ENCODE results near the gene COQ8A. TPM values are rescaled to one million over a fixed set of nuclear protein-coding genes. Genes with fewer than 3 reads are reported as not detected.

The COQ8A gene
- total RNA-seq, 1 experiment from 2014 or later: 35.3 TPM

DNA sequence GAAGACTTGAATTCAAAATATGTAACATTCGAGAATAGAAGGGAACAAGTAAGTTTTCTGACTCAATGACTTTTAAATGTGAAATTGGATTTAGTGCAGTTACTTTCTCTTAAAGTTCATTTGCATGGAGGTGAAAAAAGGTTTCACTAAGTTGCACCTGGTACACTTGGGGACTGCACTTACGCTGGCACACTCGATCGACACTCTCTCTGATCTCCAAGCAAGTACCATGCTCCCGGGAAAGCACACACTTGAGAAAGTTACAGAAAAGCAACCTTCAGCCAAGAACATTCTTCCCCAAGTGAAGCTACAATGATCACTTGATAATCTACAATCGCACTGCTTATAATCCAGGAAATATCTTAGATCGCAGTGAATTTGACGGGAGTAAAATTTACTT, 63.1 kb downstream of the COQ8A start (continued):
- TF ChIP-seq CBX3 (IDR thresholded peaks at IDR 0.05; ENCODE audit: low read depth): no peak
- TF ChIP-seq SRF (IDR thresholded peaks at IDR 0.05; ENCODE audit: low read depth): no peak
- TF ChIP-seq, protein P1, sequence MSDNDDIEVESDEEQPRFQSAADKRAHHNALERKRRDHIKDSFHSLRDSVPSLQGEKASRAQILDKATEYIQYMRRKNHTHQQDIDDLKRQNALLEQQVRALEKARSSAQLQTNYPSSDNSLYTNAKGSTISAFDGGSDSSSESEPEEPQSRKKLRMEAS (IDR thresholded peaks at IDR 0.05): no peak
- TF ChIP-seq POLR2AphosphoS5 (IDR thresholded peaks at IDR 0.05; ENCODE audit: low read depth, low read length): no peak
- TF ChIP-seq ZNF274 (IDR thresholded peaks at IDR 0.05; ENCODE audit: low read depth, low read length): no peak
- no peak for TF ChIP-seq FOSL1 (IDR thresholded peaks at IDR 0.05; ENCODE audit: low read depth)
- no peak for TF ChIP-seq ZFX (IDR thresholded peaks at IDR 0.05)

DNA sequence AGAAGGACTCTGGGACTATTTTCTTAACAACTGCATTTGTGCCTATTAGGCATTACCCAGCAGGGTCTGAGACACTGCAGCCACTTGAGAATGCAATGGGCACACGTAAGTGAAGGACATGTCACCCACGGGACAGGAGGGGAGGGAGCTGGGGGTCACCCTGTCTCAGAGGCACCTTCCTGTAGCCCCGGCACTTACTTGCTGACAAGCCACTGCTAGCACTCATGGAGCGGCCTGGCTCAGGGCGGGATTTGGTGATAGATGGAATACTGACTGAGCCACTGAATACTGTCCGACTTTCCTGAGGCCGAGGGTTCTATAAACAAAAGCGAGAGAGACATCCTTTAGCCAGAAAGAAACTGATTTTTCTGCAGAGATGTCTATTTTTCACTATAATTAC, 64.7 kb downstream of the COQ8A start:
- Histone ChIP-seq H3K9me3 (ENCODE audit: control insufficient read depth in 1 of 2, insufficient read depth in 1 of 2, low read depth in 1 of 2, low read length in 2 of 2) (no peaks in the 10 kb centered on the region), H3K36me3 (ENCODE audit: control insufficient read depth in 1 of 2, insufficient read depth in 2 of 2, low read length in 2 of 2) (peaks cover 0 to 4% of the 10 kb centered on the region in 2 experiments; a peak in 1 of 4 replicates), H3K9ac (ENCODE audit: low read length) (no peak overlapping the region), H3K27me3 (ENCODE audit: insufficient read depth, low read length) (no peaks in the 10 kb centered on the region), H2AFZ (ENCODE audit: low read depth, low read length, poor library complexity, severe bottlenecking) (no peak overlapping the region), H3K4me2 (ENCODE audit: low read length) (no peak overlapping the region), H3K79me2 (ENCODE audit: insufficient read depth, low read length) (no peaks in the 10 kb centered on the region), H3K9me2 (ENCODE audit: insufficient read depth) (no peaks in the 10 kb centered on the region), H3K4me1 (ENCODE audit: control insufficient read depth in 1 of 2, insufficient read depth in 2 of 2, low read length in 2 of 2) (no peaks in the 10 kb centered on the region), H3K4me3 (replicated peaks in 1 of 2; ENCODE audit: low read depth in 1 of 2, low read length in 2 of 2) (no peak overlapping the region), H4K20me1 (ENCODE audit: insufficient read depth) (no peaks in the 10 kb centered on the region), H3K27ac (ENCODE audit: low read depth, low read length) (no peak overlapping the region)
- DNase-seq (ENCODE audit: low read depth, low spot score) (no peak), ATAC-seq (no peak)
- ChIA-PET POLR2A (no interaction called here), CTCF (no interaction called here), RAD21 (ENCODE audit: low non-redundant PET in 1 of 2, low total read pairs in 2 of 2, uncharacterized antibody in 2 of 2, unreplicated experiment in 2 of 2) (no interaction called here)
- no TSS peak for BruUV-seq (replicated peaks)
- intact Hi-C loops (cut with micrococcal nuclease): no loop called here
- TF ChIP-seq TCF7L2 (IDR thresholded peaks at IDR 0.05; ENCODE audit: borderline replicate concordance, extremely low read depth, insufficient read depth, insufficient read length): no peak
- TF ChIP-seq ELF1 (IDR thresholded peaks at IDR 0.05; ENCODE audit: borderline replicate concordance, low read depth): no peak
- TF ChIP-seq, protein P2, sequence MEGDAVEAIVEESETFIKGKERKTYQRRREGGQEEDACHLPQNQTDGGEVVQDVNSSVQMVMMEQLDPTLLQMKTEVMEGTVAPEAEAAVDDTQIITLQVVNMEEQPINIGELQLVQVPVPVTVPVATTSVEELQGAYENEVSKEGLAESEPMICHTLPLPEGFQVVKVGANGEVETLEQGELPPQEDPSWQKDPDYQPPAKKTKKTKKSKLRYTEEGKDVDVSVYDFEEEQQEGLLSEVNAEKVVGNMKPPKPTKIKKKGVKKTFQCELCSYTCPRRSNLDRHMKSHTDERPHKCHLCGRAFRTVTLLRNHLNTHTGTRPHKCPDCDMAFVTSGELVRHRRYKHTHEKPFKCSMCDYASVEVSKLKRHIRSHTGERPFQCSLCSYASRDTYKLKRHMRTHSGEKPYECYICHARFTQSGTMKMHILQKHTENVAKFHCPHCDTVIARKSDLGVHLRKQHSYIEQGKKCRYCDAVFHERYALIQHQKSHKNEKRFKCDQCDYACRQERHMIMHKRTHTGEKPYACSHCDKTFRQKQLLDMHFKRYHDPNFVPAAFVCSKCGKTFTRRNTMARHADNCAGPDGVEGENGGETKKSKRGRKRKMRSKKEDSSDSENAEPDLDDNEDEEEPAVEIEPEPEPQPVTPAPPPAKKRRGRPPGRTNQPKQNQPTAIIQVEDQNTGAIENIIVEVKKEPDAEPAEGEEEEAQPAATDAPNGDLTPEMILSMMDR (IDR thresholded peaks at IDR 0.05 in 2 of 3, conservative IDR thresholded peaks at IDR 0.05 in 1 of 3; ENCODE audit: borderline replicate concordance in 1 of 3, insufficient read depth in 1 of 3, low read depth in 2 of 3, low read length in 2 of 3): no peak
- no peak for TF ChIP-seq SIN3A (IDR thresholded peaks at IDR 0.05; ENCODE audit: low read depth)
- TF ChIP-seq, protein P1 (IDR thresholded peaks at IDR 0.05): no peak
- TF ChIP-seq ZNF274 (IDR thresholded peaks at IDR 0.05; ENCODE audit: low read depth, low read length): no peak
- TF ChIP-seq SP1 (IDR thresholded peaks at IDR 0.05; ENCODE audit: low read depth): no peak
- TF ChIP-seq RAD21 (IDR thresholded peaks at IDR 0.05; ENCODE audit: low read depth): no peak
- TF ChIP-seq JUND (IDR thresholded peaks at IDR 0.05): no peak
- TF ChIP-seq YY1 (IDR thresholded peaks at IDR 0.05; ENCODE audit: extremely low read depth, insufficient replicate concordance, low read depth, low read length): no peak
- no peak for TF ChIP-seq ZFX (IDR thresholded peaks at IDR 0.05)
- TF ChIP-seq EGR1 (IDR thresholded peaks at IDR 0.05; ENCODE audit: low read depth): no peak
- TF ChIP-seq POLR2A (IDR thresholded peaks at IDR 0.05; ENCODE audit: borderline replicate concordance, extremely low read depth, insufficient read depth, insufficient read length): no peak
- TF ChIP-seq FOSL1 (IDR thresholded peaks at IDR 0.05; ENCODE audit: low read depth): no peak
